Suppressor macrophage treated with lipopolysaccharide for 4 hours (primary cell): ENCODE measurements around the gene FBXO46.

Experiments used
- DNase-seq: peaks from one replicate; pipeline ENCODE4 v3.0.0-alpha.2; 2020

FBXO46 gene

DNA sequence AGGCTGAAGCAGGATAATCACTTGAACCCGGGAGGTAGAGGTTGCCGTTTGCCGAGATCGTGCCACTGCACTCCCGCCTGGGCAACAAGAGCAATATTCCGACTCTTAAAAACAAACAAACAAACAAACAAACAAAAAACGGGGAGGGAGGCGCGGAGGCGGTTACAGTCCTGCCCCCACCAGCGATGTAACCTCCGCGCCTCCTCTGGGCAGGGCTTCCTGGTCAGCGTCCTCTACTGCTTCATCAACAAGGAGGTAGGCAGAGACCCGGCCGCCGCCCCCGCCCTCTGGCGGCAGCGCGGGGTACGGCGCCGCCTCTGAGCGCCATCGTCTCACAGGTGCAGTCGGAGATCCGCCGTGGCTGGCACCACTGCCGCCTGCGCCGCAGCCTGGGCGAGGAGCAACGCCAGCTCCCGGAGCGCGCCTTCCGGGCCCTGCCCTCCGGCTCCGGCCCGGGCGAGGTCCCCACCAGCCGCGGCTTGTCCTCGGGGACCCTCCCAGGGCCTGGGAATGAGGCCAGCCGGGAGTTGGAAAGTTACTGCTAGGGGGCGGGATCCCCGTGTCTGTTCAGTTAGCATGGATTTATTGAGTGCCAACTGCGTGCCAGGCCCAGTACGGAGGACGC lies 49.2 kb downstream of the FBXO46 start:
- DNase-seq = peak; percentile 81

DNA sequence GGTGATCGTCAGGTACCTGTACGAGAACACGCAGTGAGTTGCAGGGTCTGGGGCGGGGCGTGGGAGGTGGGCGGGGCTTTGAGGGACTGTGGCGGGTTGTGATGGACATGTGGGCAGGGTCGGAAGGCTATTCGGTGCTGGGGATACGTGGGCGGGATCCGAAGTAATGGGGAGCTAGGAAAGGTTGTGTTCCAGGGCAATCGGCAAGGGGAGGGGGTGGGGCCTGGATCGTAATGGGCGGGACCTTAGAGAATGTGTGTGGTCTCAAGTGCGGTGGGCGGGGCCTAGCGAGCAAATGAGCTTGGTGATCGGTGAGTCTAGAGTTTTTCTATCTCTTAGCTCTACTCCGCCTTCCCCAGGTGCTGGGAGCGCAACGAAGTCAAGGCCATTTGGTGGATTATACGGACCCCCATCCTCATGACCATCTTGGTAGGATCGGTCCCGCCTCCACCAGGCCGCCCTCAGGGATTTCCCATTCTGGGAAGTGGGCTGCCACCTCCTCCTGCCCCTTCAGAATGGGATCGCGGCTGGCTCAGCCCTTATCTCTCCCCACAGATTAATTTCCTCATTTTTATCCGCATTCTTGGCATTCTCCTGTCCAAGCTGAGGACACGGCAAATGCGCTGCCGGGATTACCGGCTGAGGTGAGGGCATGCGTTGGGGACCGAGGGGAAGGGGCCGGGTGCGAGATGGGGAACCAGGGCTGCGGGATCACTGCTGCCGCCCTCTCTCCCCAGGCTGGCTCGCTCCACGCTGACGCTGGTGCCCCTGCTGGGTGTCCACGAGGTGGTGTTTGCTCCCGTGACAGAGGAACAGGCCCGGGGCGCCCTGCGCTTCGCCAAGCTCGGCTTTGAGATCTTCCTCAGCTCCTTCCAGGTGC lies 53.1 kb downstream of the FBXO46 start:
- peak; percentile 41 for DNase-seq

DNA sequence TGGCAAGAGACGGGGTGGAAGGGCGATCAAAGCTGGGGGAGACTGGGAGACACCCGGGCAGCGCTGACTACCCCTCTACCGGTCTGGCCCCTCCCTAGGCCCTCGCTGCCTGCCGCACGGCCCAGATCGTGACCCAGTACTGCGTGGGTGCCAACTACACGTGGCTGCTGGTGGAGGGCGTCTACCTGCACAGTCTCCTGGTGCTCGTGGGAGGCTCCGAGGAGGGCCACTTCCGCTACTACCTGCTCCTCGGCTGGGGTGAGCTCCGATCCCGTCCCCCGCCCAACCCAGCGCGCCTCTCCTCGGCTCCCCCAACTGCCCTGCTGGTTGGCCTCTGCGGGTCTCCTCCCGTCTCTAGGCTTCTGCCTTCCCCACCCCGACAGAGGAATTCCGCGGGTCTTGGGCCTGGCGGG lies 53.8 kb downstream of the FBXO46 start:
- DNase-seq = no peak

DNA sequence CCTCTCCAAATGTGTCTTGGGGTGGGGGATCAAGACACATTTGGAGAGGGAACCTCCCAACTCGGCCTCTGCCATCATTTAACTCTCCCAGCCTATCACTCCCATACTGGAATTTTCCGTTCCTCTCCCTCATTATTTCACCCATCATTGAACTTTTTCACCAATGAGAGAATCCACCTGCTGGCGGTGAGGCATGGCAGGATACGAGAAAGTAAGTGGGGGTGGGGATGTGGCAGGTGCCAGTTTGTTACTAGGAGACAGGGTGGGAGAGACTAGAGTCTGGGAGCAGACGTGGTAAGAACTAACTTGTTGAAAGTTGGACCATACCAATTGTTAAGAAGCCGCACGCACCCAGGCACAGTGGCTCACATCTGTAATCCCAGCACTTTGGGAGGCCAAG lies 55.8 kb downstream of the FBXO46 start:
- DNase-seq = no peak

DNA sequence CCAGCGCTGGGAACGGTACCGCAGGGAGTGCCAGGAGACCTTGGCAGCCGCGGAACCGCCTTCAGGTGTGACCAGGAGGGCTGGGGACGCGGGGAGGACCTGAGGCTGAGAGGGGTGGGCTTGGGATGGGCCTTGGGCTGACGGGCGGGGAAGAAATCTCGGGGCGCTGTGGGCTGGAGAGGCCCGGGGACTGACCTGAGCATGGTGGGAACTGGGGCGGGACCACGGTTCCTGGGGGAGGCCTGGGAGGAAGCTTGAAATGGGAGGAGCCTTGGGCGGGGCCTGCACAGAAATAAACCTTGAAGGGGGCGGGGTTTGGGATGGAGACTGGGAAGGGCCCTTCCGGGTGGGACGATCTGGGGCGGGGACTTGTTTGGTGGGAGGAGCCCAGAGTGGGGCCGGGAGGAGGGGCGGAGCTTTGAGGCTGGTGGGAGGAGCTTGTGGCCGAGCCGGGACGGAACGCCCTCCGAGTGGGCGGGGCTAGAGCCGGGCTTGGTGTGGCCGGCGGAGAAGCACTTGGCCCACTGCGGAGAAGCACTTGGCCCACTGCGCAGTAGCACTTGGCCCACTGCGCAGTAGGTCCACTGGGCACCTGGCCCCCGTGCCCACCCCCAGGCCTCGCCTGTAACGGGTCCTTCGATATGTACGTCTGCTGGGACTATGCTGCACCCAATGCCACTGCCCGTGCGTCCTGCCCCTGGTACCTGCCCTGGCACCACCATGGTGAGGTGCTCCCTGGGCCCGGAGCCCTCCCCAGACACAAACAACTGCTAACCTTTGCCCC lies 59.8 kb downstream of the FBXO46 start:
- peak; percentile 89 for DNase-seq

DNA sequence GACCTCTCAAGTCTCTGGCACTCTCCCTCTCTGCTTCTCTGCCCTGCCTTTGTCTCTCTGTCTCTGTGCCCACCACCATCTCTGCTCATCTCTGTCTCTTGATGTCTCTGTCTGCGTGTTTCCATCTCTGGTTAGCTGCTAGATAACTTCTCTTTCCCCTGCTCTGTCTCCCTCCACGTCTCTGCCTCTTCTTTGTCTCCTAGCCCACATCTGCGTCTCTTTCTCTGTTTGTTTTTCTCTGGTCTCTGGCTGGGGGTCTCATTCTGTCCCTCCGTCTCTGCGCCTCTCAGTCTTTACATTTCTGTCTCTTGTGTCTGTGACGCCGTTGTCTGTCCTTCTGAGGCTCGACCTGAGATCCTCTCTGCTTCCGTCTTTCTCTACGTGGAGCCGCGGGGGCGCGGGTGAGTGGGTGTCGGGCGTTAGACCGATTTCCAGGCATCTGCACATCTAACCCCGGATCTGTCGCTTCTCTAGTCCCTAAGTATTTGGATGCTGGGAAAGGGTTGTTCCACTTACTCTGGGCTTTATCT lies 62.3 kb downstream of the FBXO46 start:
- peak; percentile 13 for DNase-seq

DNA sequence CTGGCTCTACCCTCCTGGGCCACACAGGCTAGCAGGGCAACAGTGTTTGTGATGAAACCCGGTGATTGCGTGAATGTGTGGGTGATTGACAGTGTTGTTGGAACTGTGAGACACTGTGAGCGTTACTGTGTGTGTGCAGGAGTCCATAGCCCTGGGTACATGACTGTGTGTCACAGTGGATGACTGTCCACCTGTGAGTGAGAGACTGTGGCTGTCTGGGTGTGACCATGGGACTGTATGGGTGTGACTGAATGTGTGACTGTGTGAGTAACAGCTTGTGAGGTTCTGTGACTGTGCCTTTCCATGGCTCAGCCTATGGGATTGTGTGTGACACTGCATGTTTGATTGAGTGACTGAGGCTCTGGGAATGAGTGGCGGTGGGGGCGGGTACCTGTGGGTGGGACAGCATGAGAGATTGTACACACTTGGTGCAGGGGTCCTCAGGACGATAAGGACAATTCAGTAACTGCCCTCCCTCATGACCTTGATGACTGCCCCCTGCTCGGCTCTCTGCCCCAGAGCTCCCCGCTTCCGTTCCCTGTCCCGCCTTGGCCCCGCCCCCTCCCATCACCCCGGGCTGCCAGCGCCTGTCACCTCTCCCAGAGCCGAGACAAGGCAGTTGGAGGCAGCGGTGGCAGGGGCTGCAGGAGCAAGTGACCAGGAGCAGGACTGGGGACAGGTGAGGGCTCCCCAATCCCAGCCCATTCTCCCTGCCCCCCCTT lies 62.9 kb downstream of the FBXO46 start, which contains the start of gene GIPR:
Gene GIPR (plus strand): TSS at position 602 of the 722 bp plus-strand sequence. CDS start 1,300 bp downstream, outside the sequence.
- peak; percentile 77 for DNase-seq

DNA sequence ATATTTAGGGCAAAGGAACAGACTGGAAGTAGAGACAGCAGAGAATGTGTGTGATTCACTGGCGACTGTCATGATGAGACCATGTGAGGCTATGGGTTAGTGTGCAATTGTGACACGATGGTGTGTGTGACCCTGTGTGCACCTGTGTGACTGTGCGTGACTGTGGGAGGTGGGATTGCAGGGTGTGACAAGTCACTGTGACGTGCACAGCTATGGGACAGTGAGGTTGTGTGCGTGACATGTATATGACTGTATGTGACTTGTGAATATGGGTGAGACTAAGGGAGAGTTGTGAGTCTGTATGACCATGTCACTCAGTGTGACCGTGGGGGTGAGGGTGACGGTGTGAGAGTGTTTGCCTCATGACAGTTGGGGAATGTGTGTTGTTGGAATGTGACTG lies 66.1 kb downstream of the FBXO46 start:
- DNase-seq = no peak

DNA sequence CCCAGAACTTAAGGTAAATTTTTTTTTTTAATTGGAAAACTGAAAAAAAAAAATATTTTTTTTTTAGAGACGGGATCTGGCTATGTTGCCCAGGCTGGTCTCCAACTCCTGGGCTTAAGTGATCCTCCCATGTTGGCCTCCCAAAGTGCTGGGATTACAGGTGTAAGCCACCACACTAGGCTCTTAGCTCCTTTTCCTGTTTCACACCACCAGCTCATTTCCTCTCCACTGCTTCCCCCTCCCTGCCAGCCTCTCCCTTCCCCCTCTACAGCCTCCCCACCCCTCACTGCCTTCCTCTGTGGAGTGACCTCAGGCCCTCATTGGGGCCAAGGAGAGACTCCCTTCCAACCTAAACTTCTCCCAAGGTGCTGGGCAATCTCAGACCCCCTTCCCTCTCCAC lies 66.9 kb downstream of the FBXO46 start:
- DNase-seq = no peak

DNA sequence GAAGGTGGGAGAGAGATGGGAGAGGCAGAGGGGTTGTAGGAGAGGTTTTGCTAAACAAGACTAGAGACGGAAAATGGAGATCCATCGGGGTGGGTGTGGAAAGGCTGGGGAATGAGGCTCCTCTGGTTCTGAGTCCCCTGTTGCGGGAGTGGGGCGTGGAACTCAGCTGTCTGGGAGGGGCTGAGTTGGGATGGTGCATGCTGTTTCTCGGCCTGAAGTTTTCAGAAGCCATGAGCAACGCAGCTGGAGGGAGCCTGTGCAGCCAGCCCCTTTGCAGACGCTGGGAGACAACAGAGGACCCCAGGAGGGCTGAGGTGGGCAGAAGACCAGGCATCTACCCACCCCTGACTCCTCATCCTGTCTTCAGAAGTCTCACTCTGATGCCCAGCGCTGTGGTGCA lies 70.1 kb downstream of the FBXO46 start:
- no peak for DNase-seq
